ENCODE measurements around the gene ZBTB44. TPM values are rescaled to one million over a fixed set of nuclear protein-coding genes. Genes with fewer than 3 reads are reported as not detected.

The ZBTB44 gene
- total RNA-seq, 1 donor from 2014 or later: 70.7 TPM

DNA sequence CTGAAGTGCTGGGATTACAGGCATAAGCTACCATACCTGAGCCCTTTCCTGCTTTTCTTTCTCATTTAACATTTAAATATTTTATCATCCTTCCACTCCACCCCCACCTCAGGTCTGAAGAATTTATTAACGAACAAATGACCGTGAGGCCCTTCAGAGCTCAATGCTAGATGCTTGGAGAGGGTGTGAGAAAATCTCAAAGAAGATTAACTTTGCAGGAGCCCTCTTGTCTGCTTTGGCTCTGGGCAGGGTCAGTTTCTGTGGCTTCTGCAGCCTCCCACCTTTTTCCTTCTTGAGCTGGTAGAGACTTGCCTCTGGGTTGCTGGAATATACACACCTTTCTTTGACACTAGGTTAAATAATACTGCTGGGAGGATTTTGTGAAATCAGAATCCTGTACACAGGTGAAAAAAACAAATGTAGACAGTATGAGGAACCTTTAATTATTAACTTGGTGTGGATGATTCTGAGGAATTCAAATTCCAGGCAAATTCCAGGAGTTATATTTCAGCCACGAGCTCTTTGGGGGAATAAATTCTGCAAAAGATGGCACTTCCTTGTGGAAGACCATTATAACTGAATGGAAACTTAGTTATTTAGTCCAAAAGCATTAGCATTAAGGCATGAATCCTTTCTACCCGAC lies 3.4 kb upstream of the ZBTB44 start:
- intact Hi-C loops (cut with DNase I): no loop called here
- Histone ChIP-seq H3K36me3 (no peaks in the 10 kb centered on the region), H3K9me3 (no peaks in the 10 kb centered on the region), H3K4me3 (no peak overlapping the region), H3K4me1 (peaks cover 15% of the 10 kb centered on the region), H3K27me3 (no peaks in the 10 kb centered on the region), H3K27ac (no peak overlapping the region)
- no peak for TF ChIP-seq POLR2A (IDR thresholded peaks at IDR 0.05)
- TF ChIP-seq, protein P1, sequence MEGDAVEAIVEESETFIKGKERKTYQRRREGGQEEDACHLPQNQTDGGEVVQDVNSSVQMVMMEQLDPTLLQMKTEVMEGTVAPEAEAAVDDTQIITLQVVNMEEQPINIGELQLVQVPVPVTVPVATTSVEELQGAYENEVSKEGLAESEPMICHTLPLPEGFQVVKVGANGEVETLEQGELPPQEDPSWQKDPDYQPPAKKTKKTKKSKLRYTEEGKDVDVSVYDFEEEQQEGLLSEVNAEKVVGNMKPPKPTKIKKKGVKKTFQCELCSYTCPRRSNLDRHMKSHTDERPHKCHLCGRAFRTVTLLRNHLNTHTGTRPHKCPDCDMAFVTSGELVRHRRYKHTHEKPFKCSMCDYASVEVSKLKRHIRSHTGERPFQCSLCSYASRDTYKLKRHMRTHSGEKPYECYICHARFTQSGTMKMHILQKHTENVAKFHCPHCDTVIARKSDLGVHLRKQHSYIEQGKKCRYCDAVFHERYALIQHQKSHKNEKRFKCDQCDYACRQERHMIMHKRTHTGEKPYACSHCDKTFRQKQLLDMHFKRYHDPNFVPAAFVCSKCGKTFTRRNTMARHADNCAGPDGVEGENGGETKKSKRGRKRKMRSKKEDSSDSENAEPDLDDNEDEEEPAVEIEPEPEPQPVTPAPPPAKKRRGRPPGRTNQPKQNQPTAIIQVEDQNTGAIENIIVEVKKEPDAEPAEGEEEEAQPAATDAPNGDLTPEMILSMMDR (IDR thresholded peaks at IDR 0.05): no peak
- no peak for TF ChIP-seq POLR2AphosphoS5 (IDR thresholded peaks at IDR 0.05; ENCODE audit: insufficient read depth in 1 of 2, low read depth in 1 of 2)
- DNase-seq (ENCODE audit: extremely low spot score in 2 of 2): no peak

DNA sequence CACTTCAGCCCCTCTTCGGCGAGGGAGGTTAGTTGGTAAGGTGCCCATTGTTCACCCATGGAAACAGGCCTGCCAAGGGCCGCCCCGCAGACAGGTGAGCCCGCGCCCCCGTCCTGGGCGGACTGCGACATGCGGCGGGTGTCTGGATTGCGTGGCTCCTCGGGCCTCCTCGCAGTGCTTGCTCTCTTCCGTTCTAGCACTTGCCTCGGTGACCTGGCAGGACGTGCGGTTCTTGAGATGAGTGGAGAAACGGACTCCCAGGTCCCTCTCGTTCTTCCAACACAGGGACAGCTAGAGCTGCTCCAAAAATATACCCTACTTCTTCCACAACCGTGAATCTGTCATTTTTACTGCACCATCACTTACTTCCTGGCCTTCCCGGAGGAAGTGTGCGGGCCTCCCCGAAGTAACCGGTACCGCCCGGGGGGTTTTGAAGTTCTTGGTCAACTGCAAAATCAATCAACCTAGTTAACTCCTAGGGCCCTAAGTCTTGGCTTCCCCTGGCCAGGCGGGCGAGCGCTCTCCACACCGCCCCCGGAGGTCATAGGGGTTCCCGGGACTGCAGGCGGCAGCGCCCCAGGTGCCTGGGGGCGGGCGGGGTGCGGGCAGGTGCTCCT lies 745 bp upstream of the ZBTB44 start:
- Histone ChIP-seq H3K4me3 (peak overlapping the region; percentile 90 to 93), H3K9me3 (no peaks in the 10 kb centered on the region), H3K36me3 (no peaks in the 10 kb centered on the region), H3K27me3 (no peaks in the 10 kb centered on the region), H3K27ac (peak overlapping the region; percentile 97), H3K4me1 (peaks cover 42% of the 10 kb centered on the region)
- no peak for DNase-seq (ENCODE audit: extremely low spot score in 2 of 2)
- no peak for TF ChIP-seq POLR2AphosphoS5 (IDR thresholded peaks at IDR 0.05; ENCODE audit: insufficient read depth in 1 of 2, low read depth in 1 of 2)
- no peak for TF ChIP-seq POLR2A (IDR thresholded peaks at IDR 0.05)
- TF ChIP-seq, protein P1 (IDR thresholded peaks at IDR 0.05): no peak
- intact Hi-C loops (cut with DNase I): no loop called here

DNA sequence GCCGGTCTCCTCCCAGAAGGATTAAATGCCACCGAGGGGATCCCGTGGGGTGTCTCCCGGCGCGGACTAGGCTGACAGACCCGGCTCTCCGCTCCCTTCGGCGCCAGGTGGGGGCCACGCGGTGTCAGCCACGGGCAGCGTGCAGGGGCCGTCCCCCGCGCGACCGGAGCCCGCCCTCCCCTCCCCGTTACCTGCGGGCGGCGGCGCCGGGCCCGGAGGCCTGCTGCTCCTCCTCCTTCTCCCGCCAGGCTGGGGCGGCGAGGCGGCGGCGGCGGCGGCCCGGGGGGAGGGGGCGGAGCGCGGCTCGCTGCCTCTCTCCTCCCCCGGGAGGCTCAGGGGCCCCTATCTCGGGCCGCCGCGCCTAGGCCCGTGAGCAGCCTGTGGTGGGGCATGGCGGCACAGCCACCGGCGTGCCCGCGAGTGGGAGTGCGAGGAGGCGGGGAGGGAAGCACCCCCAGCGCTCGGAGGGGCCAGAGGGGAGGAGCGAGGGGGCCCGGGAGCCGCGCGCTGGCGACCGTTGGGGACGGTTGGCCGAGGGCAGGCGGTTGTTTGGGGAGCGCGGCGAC lies 450 bp downstream of the ZBTB44 start:
- no peak for TF ChIP-seq POLR2A (IDR thresholded peaks at IDR 0.05)
- TF ChIP-seq POLR2AphosphoS5 (IDR thresholded peaks at IDR 0.05; ENCODE audit: insufficient read depth in 1 of 2, low read depth in 1 of 2): no peak
- TF ChIP-seq, protein P1 (IDR thresholded peaks at IDR 0.05): no peak
- DNase-seq (ENCODE audit: extremely low spot score in 2 of 2): peak in 1 of 2 donors; percentile 89
- no peaks in the 10 kb centered on the region for H3K9me3 ChIP-seq

DNA sequence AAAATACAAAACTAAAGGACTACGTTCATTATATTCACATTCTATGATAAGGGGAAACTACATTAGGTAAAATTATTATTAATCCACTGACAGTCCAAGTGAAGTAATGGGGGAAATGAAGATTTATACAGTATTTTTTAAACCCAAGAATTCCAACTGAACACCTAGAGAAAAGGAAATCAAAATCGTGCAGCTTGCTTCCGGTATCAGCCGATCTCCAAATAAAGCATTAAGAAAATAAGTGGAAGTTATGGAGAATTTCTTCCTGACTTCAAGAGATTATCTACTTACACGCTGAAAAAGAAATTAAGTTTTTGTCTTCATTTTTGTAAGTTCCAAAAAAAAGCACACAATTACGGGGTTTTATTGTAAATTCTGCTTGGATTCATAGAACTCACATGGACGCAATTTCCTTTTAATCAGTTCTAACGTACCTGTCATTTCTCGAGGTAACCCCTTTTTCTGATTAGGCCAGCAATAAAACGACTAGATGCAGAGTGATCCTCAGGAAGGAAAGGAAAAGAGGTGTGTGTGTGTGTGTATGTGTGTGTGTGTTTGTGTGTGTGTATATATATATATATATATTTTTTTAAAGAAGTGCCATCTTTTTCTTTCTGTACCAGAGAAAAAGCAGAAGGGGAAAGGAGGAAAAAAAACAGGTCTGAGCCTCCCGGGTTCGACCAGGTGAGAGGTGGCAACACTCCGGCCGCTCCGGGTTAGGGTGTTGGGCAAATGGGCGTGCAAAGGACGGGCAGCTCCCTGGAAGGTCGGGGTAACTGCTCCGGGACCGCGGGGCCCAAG lies 1.1 kb downstream of the ZBTB44 start:
- Histone ChIP-seq H3K4me1 (peaks cover 54% of the 10 kb centered on the region), H3K36me3 (no peaks in the 10 kb centered on the region), H3K4me3 (peak overlapping the region; percentile 90 to 93), H3K9me3 (no peaks in the 10 kb centered on the region), H3K27ac (peak overlapping the region; percentile 97), H3K27me3 (no peaks in the 10 kb centered on the region)
- no peak for DNase-seq (ENCODE audit: extremely low spot score in 2 of 2)
- TF ChIP-seq, protein P1 (IDR thresholded peaks at IDR 0.05): no peak
- TF ChIP-seq POLR2A (IDR thresholded peaks at IDR 0.05) (no peak), POLR2AphosphoS5 (IDR thresholded peaks at IDR 0.05; ENCODE audit: insufficient read depth in 1 of 2, low read depth in 1 of 2) (no peak)
- intact Hi-C loops (cut with DNase I): no loop called here

More for the DNA sequence above, 450 bp downstream of the ZBTB44 start:
- H3K4me1 ChIP-seq: peaks cover 49% of the 10 kb centered on the region
- intact Hi-C loops (cut with DNase I): no loop called here
- no peaks in the 10 kb centered on the region for H3K36me3 ChIP-seq
- peak overlapping the region; percentile 90 to 93 for H3K4me3 ChIP-seq
- H3K27me3 ChIP-seq: no peaks in the 10 kb centered on the region
- H3K27ac ChIP-seq: peak overlapping the region; percentile 97
